Measurements from ENCODE around the gene ITSN2. TPM values are rescaled to one million over a fixed set of nuclear protein-coding genes. Genes with fewer than 3 reads are reported as not detected.

ITSN2 gene
- total and polyA plus RNA-seq, 9 donors = 15.6 to 23.7 (median 17.1) TPM

- no peak for DNase-seq
- H3K27ac ChIP-seq (ENCODE audit: low read length) = no peak overlapping the region
- H3K4me3 ChIP-seq (ENCODE audit: low read length) = no peak overlapping the region
- H3K9me3 ChIP-seq (replicated peaks; ENCODE audit: control insufficient read depth, low read depth, low read length) = peaks cover 3% of the 10 kb centered on the region
- H3K36me3 ChIP-seq (ENCODE audit: control insufficient read depth, insufficient read depth, low read length) = no peaks in the 10 kb centered on the region
- peaks cover 6% of the 10 kb centered on the region for H3K4me1 ChIP-seq (ENCODE audit: control insufficient read depth, insufficient read depth, low read length)
- WGBS (ENCODE audit: insufficient coverage) = 96% methylated on average over 2 of the region's 10 CpGs
- H3K27me3 ChIP-seq (ENCODE audit: control insufficient read depth, insufficient read depth, low read length) = no peaks in the 10 kb centered on the region
These were observed 39.3 kb upstream of the ITSN2 start for GRCh38 chr2:24399434-24400206.

GRCh38 chr2:24394998-24395397 is 34.7 kb upstream of the ITSN2 start:
- Histone ChIP-seq H3K27ac (ENCODE audit: low read length) (no peak overlapping the region), H3K4me1 (ENCODE audit: control insufficient read depth, insufficient read depth, low read length) (no peaks in the 10 kb centered on the region), H3K4me3 (ENCODE audit: low read length) (no peak overlapping the region), H3K36me3 (ENCODE audit: control insufficient read depth, insufficient read depth, low read length) (no peaks in the 10 kb centered on the region), H3K27me3 (ENCODE audit: control insufficient read depth, insufficient read depth, low read length) (no peaks in the 10 kb centered on the region), H3K9me3 (replicated peaks; ENCODE audit: control insufficient read depth, low read depth, low read length) (no peaks in the 10 kb centered on the region)
- no CpG with 5 or more reads among the region's 4 CpGs for WGBS (ENCODE audit: insufficient coverage)
- DNase-seq = no peak

GRCh38 chr2:24392542-24393059 is 32.3 kb upstream of the ITSN2 start:
- H3K4me3 ChIP-seq (ENCODE audit: low read length) = no peak overlapping the region
- no peaks in the 10 kb centered on the region for H3K9me3 ChIP-seq (replicated peaks; ENCODE audit: control insufficient read depth, low read depth, low read length)
- 60% methylated on average over 1 of the region's 5 CpGs for WGBS (ENCODE audit: insufficient coverage)
- DNase-seq = no peak
- no peaks in the 10 kb centered on the region for H3K27me3 ChIP-seq (ENCODE audit: control insufficient read depth, insufficient read depth, low read length)
- no peak overlapping the region for H3K27ac ChIP-seq (ENCODE audit: low read length)
- H3K4me1 ChIP-seq (ENCODE audit: control insufficient read depth, insufficient read depth, low read length) = no peaks in the 10 kb centered on the region
- no peaks in the 10 kb centered on the region for H3K36me3 ChIP-seq (ENCODE audit: control insufficient read depth, insufficient read depth, low read length)

GRCh38 chr2:24385366-24385765 is 25.0 kb upstream of the ITSN2 start:
- Histone ChIP-seq H3K27ac (ENCODE audit: low read length) (no peak overlapping the region), H3K9me3 (replicated peaks; ENCODE audit: control insufficient read depth, low read depth, low read length) (no peaks in the 10 kb centered on the region), H3K36me3 (ENCODE audit: control insufficient read depth, insufficient read depth, low read length) (no peaks in the 10 kb centered on the region), H3K4me3 (ENCODE audit: low read length) (no peak overlapping the region), H3K27me3 (ENCODE audit: control insufficient read depth, insufficient read depth, low read length) (no peaks in the 10 kb centered on the region), H3K4me1 (ENCODE audit: control insufficient read depth, insufficient read depth, low read length) (no peaks in the 10 kb centered on the region)
- DNase-seq = no peak
- WGBS (ENCODE audit: insufficient coverage) = no CpG with 5 or more reads among the region's 2 CpGs

GRCh38 chr2:24382363-24383073 is 22.2 kb upstream of the ITSN2 start:
- H3K9me3 ChIP-seq (replicated peaks; ENCODE audit: control insufficient read depth, low read depth, low read length) = no peaks in the 10 kb centered on the region
- H3K36me3 ChIP-seq (ENCODE audit: control insufficient read depth, insufficient read depth, low read length) = no peaks in the 10 kb centered on the region
- H3K4me3 ChIP-seq (ENCODE audit: low read length) = no peak overlapping the region
- H3K27me3 ChIP-seq (ENCODE audit: control insufficient read depth, insufficient read depth, low read length) = no peaks in the 10 kb centered on the region
- H3K4me1 ChIP-seq (ENCODE audit: control insufficient read depth, insufficient read depth, low read length) = no peaks in the 10 kb centered on the region
- H3K27ac ChIP-seq (ENCODE audit: low read length) = no peak overlapping the region
- peak; percentile 83 for DNase-seq
- 7% methylated on average over 3 of the region's 10 CpGs for WGBS (ENCODE audit: insufficient coverage)

GRCh38 chr2:24380820-24381219 is 20.5 kb upstream of the ITSN2 start:
- DNase-seq = no peak
- Histone ChIP-seq H3K4me1 (ENCODE audit: control insufficient read depth, insufficient read depth, low read length) (no peaks in the 10 kb centered on the region), H3K27ac (ENCODE audit: low read length) (no peak overlapping the region), H3K4me3 (ENCODE audit: low read length) (no peak overlapping the region), H3K36me3 (ENCODE audit: control insufficient read depth, insufficient read depth, low read length) (no peaks in the 10 kb centered on the region), H3K27me3 (ENCODE audit: control insufficient read depth, insufficient read depth, low read length) (no peaks in the 10 kb centered on the region), H3K9me3 (replicated peaks; ENCODE audit: control insufficient read depth, low read depth, low read length) (no peaks in the 10 kb centered on the region)
- WGBS (ENCODE audit: insufficient coverage) = 85% methylated on average over 2 of the region's 2 CpGs

- Histone ChIP-seq H3K9me3 (replicated peaks; ENCODE audit: control insufficient read depth, low read depth, low read length) (no peaks in the 10 kb centered on the region), H3K4me1 (ENCODE audit: control insufficient read depth, insufficient read depth, low read length) (no peaks in the 10 kb centered on the region), H3K36me3 (ENCODE audit: control insufficient read depth, insufficient read depth, low read length) (no peaks in the 10 kb centered on the region), H3K27me3 (ENCODE audit: control insufficient read depth, insufficient read depth, low read length) (no peaks in the 10 kb centered on the region), H3K27ac (ENCODE audit: low read length) (no peak overlapping the region), H3K4me3 (ENCODE audit: low read length) (no peak overlapping the region)
- WGBS (ENCODE audit: insufficient coverage) = 21% methylated on average over 2 of the region's 8 CpGs
- DNase-seq = peak; percentile 76
These were observed 15.2 kb upstream of the ITSN2 start for GRCh38 chr2:24375349-24376087.

GRCh38 chr2:24374301-24374700 is 14.0 kb upstream of the ITSN2 start:
- H3K36me3 ChIP-seq (ENCODE audit: control insufficient read depth, insufficient read depth, low read length) = no peaks in the 10 kb centered on the region
- no peaks in the 10 kb centered on the region for H3K4me1 ChIP-seq (ENCODE audit: control insufficient read depth, insufficient read depth, low read length)
- no peak overlapping the region for H3K4me3 ChIP-seq (ENCODE audit: low read length)
- WGBS (ENCODE audit: insufficient coverage) = 63% methylated on average over 1 of the region's 4 CpGs
- peak; percentile 70 for DNase-seq
- H3K9me3 ChIP-seq (replicated peaks; ENCODE audit: control insufficient read depth, low read depth, low read length) = no peaks in the 10 kb centered on the region
- H3K27me3 ChIP-seq (ENCODE audit: control insufficient read depth, insufficient read depth, low read length) = no peaks in the 10 kb centered on the region
- no peak overlapping the region for H3K27ac ChIP-seq (ENCODE audit: low read length)

- no peaks in the 10 kb centered on the region for H3K4me1 ChIP-seq (ENCODE audit: control insufficient read depth, insufficient read depth, low read length)
- no CpG with 5 or more reads among the region's 7 CpGs for WGBS (ENCODE audit: insufficient coverage)
- no peak overlapping the region for H3K4me3 ChIP-seq (ENCODE audit: low read length)
- H3K27ac ChIP-seq (ENCODE audit: low read length) = no peak overlapping the region
- no peaks in the 10 kb centered on the region for H3K27me3 ChIP-seq (ENCODE audit: control insufficient read depth, insufficient read depth, low read length)
- H3K9me3 ChIP-seq (replicated peaks; ENCODE audit: control insufficient read depth, low read depth, low read length) = no peaks in the 10 kb centered on the region
- no peaks in the 10 kb centered on the region for H3K36me3 ChIP-seq (ENCODE audit: control insufficient read depth, insufficient read depth, low read length)
- no peak for DNase-seq
These were observed 11.7 kb upstream of the ITSN2 start for GRCh38 chr2:24372033-24372432.

- no CpG with 5 or more reads among the region's 5 CpGs for WGBS (ENCODE audit: insufficient coverage)
- Histone ChIP-seq H3K36me3 (ENCODE audit: control insufficient read depth, insufficient read depth, low read length) (no peaks in the 10 kb centered on the region), H3K9me3 (replicated peaks; ENCODE audit: control insufficient read depth, low read depth, low read length) (no peaks in the 10 kb centered on the region), H3K4me3 (ENCODE audit: low read length) (no peak overlapping the region), H3K27ac (ENCODE audit: low read length) (no peak overlapping the region), H3K27me3 (ENCODE audit: control insufficient read depth, insufficient read depth, low read length) (no peaks in the 10 kb centered on the region), H3K4me1 (ENCODE audit: control insufficient read depth, insufficient read depth, low read length) (peaks cover 16% of the 10 kb centered on the region)
- DNase-seq = no peak
These were observed 5.5 kb upstream of the ITSN2 start for GRCh38 chr2:24365826-24366225.
